Endothelial cell of umbilical vein (primary cell): ENCODE data around the gene ZDHHC11B.

Source experiments
- FOS ChIP-seq: IDR thresholded peaks from 2 replicates; pipeline ENCODE4 v1.6.1; 2011; ENCODE audit warnings: mild to moderate bottlenecking, low read length, moderate library complexity, borderline replicate concordance; ENCODE audit not compliant: insufficient read depth
- POLR2A ChIP-seq: IDR thresholded peaks from 2 replicates; pipeline ENCODE4 v1.6.1; 2012; ENCODE audit warnings: low read depth, mild to moderate bottlenecking, control low read depth, low read length
- POLR2AphosphoS5 ChIP-seq: IDR thresholded peaks from 2 replicates; pipeline ENCODE4 v1.6.1; 2012; ENCODE audit warnings: low read depth, mild to moderate bottlenecking, control low read depth, low read length, moderate library complexity; ENCODE audit not compliant: insufficient read depth
- TF ChIP-seq, protein P1 (sequence below), 2 donors: IDR thresholded peaks; 1 replicate in 1 of 2; 2 replicates in 1 of 2; pipeline ENCODE4 v1.5.1; 2011; ENCODE audit warnings: low read length in 2 of 2, mild to moderate bottlenecking in 2 of 2, moderate library complexity in 2 of 2, control low read depth in 1 of 2, inconsistent platforms in 1 of 2, low read depth in 1 of 2; ENCODE audit not compliant: insufficient read depth in 1 of 2; ENCODE audit errors: extremely low read depth in 1 of 2

- TF ChIP-seq, protein P1, sequence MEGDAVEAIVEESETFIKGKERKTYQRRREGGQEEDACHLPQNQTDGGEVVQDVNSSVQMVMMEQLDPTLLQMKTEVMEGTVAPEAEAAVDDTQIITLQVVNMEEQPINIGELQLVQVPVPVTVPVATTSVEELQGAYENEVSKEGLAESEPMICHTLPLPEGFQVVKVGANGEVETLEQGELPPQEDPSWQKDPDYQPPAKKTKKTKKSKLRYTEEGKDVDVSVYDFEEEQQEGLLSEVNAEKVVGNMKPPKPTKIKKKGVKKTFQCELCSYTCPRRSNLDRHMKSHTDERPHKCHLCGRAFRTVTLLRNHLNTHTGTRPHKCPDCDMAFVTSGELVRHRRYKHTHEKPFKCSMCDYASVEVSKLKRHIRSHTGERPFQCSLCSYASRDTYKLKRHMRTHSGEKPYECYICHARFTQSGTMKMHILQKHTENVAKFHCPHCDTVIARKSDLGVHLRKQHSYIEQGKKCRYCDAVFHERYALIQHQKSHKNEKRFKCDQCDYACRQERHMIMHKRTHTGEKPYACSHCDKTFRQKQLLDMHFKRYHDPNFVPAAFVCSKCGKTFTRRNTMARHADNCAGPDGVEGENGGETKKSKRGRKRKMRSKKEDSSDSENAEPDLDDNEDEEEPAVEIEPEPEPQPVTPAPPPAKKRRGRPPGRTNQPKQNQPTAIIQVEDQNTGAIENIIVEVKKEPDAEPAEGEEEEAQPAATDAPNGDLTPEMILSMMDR (IDR thresholded peaks at IDR 0.05; ENCODE audit: extremely low read depth in 1 of 2, insufficient read depth in 1 of 2, low read depth in 1 of 2, low read length in 2 of 2): no peak
- no peak for TF ChIP-seq POLR2A
- no peak for TF ChIP-seq FOS
- no peak for TF ChIP-seq POLR2AphosphoS5
Measured at GRCh38 chr5:660491-661030, 124.0 kb downstream of the ZDHHC11B start.
